ENCODE measurements around the gene PDCD7. TPM values are rescaled to one million over a fixed set of nuclear protein-coding genes. Genes with fewer than 3 reads are reported as not detected.

PDCD7 gene
- total RNA-seq, 1 experiment from 2014 or later: 31.6 TPM

DNA sequence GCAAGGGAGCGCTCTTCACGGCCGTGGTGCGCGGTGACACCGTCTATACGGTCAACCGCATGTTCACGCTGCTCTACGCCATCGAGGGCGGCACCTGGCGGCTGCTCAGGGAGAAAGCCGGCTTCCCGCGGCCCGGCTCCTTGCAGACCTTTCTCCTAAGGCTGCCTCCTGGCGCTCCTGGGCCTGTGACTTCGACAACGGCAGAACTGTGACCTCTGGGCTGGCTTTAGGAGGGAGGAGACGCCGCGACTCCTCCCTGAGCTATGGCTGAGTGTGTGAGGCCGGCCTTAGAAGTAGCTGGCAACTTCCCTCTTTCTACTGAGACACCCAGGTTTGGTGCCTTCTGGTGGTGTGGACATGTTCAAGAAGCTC, 55.6 kb downstream of the PDCD7 start:
- POLR2A ChIA-PET: interaction anchor here (1.0 to 1.2 kb wide), 2 partner anchors 9 to 227 kb away, joined by 3 to 4 read pairs; partner anchors contain the start of gene RNU5B-1
- no peak overlapping the region for H3K4me3 ChIP-seq (replicated peaks in 1 of 2; ENCODE audit: low read depth in 1 of 2, low read length in 2 of 2)
- TF ChIP-seq YY1 (IDR thresholded peaks at IDR 0.05; ENCODE audit: extremely low read depth, insufficient replicate concordance, low read depth, low read length) (no peak), EZH2 (IDR thresholded peaks at IDR 0.05) (no peak), RAD21 (IDR thresholded peaks at IDR 0.05; ENCODE audit: low read depth) (peak; percentile 67)
- TF ChIP-seq, protein P1, sequence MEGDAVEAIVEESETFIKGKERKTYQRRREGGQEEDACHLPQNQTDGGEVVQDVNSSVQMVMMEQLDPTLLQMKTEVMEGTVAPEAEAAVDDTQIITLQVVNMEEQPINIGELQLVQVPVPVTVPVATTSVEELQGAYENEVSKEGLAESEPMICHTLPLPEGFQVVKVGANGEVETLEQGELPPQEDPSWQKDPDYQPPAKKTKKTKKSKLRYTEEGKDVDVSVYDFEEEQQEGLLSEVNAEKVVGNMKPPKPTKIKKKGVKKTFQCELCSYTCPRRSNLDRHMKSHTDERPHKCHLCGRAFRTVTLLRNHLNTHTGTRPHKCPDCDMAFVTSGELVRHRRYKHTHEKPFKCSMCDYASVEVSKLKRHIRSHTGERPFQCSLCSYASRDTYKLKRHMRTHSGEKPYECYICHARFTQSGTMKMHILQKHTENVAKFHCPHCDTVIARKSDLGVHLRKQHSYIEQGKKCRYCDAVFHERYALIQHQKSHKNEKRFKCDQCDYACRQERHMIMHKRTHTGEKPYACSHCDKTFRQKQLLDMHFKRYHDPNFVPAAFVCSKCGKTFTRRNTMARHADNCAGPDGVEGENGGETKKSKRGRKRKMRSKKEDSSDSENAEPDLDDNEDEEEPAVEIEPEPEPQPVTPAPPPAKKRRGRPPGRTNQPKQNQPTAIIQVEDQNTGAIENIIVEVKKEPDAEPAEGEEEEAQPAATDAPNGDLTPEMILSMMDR (IDR thresholded peaks at IDR 0.05 in 2 of 3, conservative IDR thresholded peaks at IDR 0.05 in 1 of 3; ENCODE audit: borderline replicate concordance in 1 of 3, insufficient read depth in 1 of 3, low read depth in 2 of 3, low read length in 2 of 3): peak; percentile 47 to 82 (median 53)
- TF ChIP-seq, protein P2, sequence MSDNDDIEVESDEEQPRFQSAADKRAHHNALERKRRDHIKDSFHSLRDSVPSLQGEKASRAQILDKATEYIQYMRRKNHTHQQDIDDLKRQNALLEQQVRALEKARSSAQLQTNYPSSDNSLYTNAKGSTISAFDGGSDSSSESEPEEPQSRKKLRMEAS (IDR thresholded peaks at IDR 0.05): peak; percentile 83
- no peaks in the 10 kb centered on the region for H3K36me3 ChIP-seq (ENCODE audit: control insufficient read depth in 1 of 2, insufficient read depth in 2 of 2, low read length in 2 of 2)
- no peak overlapping the region for H3K27ac ChIP-seq (ENCODE audit: low read depth, low read length)
- H3K79me2 ChIP-seq (ENCODE audit: insufficient read depth, low read length): no peaks in the 10 kb centered on the region
- CTCF ChIA-PET: interaction anchor here (0.6 to 2.1 kb wide), 4 partner anchors 23 to 44 kb away, joined by 3 to 13 read pairs (median 8); no protein-coding TSS in a partner anchor
- no TSS peak for BruUV-seq (replicated peaks)
- RAD21 ChIA-PET (ENCODE audit: low non-redundant PET in 1 of 2, low total read pairs in 2 of 2, uncharacterized antibody in 2 of 2, unreplicated experiment in 2 of 2): no interaction called here
- ATAC-seq (peak; percentile 94), DNase-seq (ENCODE audit: low read depth, low spot score) (peak; percentile 48)
- no peaks in the 10 kb centered on the region for H3K9me2 ChIP-seq (ENCODE audit: insufficient read depth)
- intact Hi-C loops (cut with micrococcal nuclease): loop anchor here (1.0 to 2.0 kb wide), 2 partner anchors 23 to 45 kb away; no protein-coding TSS in a partner anchor
- no peaks in the 10 kb centered on the region for H4K20me1 ChIP-seq (ENCODE audit: insufficient read depth)
- H3K4me2 ChIP-seq (ENCODE audit: low read length): peak overlapping the region; percentile 38
- no peaks in the 10 kb centered on the region; the same call in 1 of the 2 replicates for H3K27me3 ChIP-seq (ENCODE audit: insufficient read depth, low read length)
- no peaks in the 10 kb centered on the region for H3K9me3 ChIP-seq (ENCODE audit: control insufficient read depth in 1 of 2, insufficient read depth in 1 of 2, low read depth in 1 of 2, low read length in 2 of 2)
- no peak overlapping the region for H3K9ac ChIP-seq (ENCODE audit: low read length)
- peaks cover 3 to 13% of the 10 kb centered on the region in 2 experiments; a peak in 2 of 4 replicates for H3K4me1 ChIP-seq (ENCODE audit: control insufficient read depth in 1 of 2, insufficient read depth in 2 of 2, low read length in 2 of 2)
- peak overlapping the region; percentile 24 for H2AFZ ChIP-seq (ENCODE audit: low read depth, low read length, poor library complexity, severe bottlenecking)
